COLO829 (cell line): ENCODE measurements around the gene HOOK2.

Experiments used
- DNase-seq: peaks from one replicate; pipeline ENCODE4 v3.0.0; 2012; ENCODE audit warnings: low spot score

Gene HOOK2

DNA sequence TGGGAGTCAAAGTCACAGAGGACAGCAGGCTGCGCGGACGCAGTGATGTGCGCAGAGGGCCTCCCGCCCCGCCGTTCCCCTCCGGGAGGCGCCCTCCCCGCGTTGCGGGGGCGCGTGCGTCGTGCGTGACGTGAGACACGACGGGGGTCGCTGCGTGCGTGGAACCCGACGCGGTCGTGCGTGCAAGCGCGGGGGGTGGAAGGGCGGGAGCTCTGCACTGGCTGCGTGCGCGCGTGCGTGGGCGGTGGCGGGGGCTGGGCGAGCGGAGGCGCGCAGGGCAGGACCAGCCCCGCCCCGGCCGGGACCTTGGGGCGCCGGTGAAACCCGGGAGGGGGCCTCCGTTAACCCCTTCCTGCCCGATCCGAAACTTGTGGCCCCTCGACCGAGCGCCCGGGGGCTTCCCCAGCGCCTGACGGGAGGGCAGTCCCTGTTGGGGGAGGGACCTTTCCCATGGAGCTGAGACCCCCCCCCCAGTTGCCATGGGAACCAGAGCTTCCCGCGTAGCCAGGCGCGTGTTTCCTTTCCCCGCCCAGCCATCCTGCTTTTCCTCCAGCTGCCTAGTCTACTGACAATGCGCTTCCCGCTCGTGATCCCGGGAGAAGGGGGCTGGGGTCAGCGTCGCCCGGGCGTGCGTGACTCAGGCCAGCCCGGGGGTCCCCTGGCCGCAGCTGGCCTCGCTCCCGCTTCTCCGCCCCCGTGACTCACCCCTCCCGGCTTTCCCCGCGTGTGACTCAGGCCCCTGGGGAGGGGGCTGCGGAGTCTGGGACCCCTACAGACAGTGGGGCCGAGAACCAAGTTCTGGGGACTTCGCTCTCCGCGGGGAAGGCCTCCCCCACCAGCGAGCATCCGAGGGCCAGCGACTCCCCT is 7.3 kb upstream of the HOOK2 start:
- peak; percentile 61 for DNase-seq

DNA sequence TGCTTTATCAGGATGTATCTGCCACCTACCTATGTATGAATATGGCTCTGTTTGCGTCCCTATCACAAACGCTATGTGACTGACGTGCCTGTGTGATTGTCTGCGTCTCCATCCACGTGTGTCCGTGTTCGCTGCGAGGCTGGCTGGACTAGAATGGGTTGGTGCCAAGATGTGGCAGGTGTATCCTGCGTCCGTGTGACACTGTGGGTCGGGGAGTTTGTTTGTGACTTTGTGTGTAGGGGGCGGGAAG is 6.7 kb upstream of the HOOK2 start:
- DNase-seq: no peak

DNA sequence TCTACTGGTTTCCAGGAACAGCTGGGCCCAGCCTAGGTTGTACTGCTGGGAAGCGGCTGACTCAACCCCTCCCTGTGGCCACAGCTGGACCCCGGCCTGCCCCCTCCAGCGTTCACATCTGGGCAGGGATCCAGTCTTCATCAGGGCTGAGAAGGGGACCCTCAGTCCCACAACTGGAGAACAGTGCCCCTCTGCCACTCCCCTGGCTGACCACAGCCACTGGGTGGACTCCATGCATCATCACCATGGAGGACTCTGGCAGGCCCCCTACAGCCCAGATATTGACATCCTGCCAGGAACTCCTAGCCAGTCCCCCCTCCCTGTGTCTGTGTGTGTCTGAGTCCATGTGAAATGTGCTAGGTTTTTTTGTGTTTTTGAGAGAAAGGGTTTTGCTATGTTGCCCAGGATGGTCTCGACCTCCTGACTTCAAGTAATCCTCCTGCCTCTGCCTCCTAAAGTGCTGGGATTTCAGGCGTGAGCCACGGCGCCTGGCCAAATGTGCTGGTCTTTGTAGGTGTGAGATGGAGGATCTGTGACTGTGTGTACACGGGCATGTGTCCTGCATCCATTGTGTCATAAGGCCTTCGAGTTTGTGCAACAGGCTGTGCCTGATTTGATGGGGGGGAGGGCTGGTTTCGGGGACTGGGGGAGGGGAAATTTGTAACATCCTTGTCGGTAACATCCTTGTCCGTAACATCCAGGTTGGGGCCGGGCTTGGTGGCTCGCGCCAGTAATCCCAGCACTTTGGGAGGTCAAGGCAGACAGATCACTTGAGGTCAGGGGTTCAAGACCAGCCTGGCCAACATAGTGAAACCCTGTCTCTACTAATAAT is 4.0 kb upstream of the HOOK2 start:
- no peak for DNase-seq

DNA sequence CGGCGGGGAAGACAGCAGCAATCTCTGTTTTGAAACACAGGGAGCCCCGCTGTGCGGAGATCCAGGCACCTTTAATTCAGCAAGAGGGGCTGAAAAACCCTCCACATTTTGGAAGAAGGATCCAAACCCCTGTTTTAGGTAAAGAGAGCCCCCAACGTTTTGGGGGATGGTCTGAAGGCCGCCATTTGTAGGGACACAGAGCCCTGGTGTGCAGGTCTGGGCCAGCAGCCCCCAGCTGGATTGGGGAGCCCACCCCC is 3.5 kb upstream of the HOOK2 start:
- DNase-seq: no peak

DNA sequence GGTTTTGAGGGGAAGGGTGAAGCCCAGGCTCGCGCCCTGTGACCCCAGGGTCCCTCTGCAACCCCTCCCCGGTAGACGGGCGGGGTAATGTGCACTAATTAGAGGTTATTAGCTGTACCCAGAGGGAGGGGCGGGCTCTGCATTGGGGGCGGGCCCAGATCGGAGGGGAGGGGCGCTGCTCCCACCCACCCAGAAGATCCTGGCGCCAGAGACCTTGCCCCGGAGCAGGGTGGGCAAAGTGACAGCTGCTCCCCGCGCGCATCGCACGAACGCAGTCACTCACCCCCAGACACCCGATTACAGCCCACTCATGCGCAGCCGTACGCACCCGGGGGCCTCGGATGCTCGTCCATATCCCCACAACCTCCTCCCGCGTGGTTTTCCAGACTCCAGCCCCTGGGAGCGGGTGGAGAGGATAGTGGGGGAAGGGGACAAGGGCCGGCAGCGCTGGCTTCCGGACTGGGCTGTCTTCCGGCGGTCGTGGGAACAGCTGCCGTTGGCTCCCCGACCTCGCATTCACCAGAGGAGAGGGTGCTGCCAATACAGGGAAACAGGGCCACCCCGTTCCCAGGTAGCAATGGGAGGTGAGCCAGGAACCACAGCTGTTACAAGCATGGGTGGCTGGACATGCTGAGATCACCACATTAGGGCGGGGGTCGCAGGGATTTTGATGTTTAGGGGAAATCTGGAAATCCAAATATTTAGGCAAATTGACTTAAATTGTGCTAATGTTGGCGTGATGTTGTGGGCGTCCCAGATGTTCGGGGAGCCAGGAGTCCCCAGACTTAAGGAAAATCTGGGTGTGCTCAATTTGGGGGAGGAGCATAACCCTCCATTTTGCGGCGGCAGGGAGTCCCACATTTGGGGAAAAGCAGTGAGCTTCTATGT is 2.9 kb upstream of the HOOK2 start:
- DNase-seq: no peak

DNA sequence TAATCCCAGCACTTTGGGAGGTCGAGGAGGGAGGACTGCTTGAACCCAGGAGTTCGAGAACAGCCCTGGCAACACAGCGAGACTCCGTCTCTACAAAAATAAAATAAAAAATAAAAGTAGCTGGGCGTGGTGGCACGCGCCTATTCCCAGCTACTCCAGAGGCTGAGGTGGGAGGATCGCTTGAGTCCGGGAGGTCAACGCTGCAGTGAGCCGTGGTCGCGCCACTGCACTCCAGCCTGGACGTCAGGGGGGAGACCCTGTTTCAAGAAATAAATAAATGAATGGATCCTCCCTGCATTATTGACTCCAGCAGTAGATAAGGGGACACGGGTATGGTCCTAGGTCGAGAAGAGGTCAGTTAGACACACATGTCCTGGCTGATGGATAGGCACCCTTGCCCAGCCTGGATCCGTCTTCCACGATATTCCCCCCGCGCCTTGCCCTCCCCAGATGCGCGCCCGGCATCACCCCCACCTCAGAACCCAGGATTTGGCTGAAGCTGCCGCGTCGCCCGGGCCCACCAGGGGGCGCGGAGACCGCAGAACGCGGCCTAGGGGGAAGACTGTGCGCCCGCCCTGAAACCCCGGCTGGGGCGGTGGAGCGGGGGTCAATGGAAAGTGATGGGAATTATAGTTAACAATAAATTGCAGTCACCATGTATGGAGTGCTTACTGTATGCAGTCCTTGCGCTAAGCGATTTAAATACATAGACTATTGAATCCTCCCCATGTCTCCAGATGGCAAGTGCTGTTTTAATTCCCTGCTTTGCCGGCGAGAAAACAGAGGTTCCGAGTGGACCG is 2.1 kb upstream of the HOOK2 start:
- no peak for DNase-seq

DNA sequence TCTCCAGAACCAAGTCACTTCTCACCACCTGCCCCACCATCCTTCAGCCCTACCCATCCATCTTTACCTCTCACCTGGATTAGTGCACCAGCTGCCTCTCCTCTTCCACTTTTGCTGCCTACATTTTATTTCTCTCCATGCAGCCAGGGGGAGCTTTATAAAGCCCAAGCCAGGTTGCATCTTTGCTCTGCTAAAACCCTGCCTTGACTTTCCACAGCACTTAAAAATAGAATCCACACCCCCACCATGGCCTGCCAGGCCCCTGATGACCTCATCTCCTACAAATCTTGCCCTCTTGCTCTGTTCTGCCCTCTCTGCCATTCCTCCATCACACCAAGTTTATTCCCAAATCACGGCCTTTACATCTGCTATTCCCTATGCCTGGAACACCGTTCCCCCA is 1.8 kb downstream of the HOOK2 start:
- no peak for DNase-seq

DNA sequence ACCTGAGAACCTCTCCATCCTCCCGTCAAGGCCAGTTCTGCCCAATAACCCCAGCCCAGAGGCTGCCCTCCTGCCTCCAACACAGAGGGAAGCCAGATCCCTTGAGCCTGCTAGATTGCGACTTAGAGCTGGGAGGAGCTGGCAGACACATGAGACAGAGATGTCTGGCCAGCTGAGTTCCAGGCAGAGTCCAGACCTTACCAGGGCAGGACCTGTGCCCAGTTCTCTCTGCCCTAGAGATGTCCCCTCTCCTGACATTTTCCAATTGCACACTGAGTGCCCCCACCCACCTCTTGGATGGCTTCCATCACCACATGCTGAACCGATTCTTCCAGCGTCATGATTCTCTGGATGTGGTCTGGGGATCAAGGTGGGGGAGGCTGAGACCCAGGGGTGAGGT is 3.0 kb downstream of the HOOK2 start:
- DNase-seq: no peak

DNA sequence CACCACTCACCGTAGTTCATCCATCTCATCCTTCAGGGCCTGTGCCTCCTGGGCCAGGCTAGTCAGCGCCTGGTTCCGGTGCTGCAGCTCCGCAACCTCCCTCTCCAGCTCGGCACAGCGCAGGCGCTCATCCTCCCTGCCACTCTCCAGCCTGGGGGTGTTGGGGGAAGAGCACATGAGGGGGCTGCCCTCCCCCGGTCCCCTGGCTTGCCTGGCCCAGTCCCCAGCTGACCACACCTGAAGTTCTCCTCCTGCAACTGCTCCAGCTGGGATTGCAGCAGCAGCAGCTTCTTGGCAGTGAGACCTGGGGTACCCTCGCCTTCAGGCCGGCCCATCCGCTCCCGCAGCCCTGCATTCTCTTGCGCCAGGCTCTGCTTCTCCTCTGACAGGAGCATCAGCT is 4.4 kb downstream of the HOOK2 start:
- no peak for DNase-seq

DNA sequence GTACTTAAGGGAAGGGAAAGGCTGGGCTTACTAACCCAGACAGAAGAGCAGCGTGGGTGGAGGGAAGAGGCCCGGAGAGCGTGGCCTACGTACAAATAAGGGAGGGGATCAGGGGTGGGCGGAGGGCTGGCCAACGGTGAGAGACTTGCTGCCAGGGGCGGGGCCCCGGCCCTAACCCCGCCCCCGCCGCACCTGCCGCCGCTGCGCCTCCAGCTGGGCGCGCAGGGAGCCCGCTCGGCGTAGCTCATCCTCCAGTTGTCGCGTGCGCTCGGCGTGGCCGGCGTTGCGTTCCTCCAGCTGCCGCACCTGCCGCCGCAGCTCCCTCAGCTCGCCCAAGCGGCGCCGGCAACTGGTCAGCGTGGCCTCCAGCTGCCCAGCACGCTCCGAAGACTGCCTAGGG is 5.7 kb downstream of the HOOK2 start:
- no peak for DNase-seq

DNA sequence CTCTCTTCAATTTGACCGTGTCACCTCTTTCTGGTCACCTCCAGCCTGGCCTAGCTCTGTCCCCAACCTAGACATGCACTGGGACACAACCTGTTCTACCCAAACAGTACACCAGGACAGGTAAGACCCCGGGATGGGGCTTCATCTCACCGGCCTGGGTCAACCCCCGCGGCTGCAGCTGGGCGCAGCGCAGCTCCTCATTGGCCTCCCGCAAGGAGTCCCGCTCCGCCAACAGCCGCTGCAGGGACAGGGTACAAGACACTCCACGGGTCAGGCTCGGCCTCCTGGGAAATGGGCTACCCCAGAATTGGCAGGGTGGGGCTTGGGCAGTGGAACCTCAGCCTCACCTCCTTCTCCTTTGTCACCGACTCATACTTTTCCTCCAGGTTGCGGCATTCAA is 7.7 kb downstream of the HOOK2 start:
- DNase-seq: no peak

DNA sequence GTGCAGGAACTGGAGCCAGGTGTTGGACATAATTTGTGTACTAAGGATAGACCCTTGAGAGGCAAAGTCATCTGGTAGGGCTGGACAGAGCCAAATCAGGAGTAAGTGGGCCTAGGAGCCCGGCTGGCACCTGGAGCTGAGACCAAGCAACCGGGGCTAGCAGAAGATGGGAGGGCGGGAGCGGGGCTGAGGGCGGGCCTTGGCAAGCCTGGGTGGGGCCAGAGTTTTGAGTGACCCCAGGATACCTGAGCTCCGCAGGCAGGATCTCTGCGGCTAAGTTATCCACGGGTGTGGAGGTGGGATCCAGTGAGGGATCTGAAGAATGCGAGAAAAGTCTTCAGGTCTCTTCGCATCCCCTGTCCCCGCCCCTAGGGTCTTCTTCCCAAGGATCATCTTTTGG is 8.2 kb downstream of the HOOK2 start:
- no peak for DNase-seq

DNA sequence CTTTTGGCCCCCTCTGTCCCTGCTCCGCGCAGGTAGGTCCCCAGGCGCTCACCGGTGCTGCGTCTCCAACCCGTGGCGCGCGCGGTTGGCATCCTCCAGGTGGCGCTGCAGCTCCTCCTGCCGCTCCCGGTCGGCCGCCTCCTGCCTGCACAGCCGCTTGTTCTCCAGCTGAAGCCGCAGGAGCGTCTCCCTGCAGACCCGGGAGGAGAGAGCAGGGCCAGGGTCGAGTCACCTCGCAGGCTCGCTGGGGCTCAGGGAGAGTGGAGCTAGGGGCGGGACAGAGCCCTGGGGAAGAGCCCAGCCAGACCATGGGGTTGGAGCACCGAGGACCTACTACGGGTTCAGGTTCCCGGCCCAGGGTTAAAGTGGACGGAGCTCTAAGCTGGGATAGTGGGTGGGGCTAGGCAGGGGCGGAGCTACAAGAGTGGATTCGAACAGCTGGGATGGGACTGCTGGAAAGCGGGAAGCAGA is 9.3 kb downstream of the HOOK2 start:
- no peak for DNase-seq

DNA sequence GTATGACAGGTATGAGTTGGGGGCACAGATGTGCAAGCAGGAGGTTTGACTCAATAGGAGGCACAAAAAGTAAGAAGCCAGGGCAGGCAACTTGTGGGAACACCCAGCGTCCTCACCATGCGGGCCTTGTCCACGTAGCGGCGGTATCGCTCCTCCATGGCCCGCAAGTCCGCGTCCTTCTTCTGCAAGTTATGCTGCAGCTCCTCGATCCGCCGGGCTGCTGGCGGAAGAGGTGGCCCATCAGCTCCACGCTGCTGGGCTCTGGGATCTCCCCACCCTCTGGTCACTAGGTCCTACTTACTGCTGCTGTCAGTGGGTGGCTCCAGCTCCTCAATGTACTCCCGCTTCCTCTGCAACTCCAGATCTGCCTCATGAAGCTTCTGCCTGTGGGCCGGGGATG is 10.7 kb downstream of the HOOK2 start:
- DNase-seq: no peak

DNA sequence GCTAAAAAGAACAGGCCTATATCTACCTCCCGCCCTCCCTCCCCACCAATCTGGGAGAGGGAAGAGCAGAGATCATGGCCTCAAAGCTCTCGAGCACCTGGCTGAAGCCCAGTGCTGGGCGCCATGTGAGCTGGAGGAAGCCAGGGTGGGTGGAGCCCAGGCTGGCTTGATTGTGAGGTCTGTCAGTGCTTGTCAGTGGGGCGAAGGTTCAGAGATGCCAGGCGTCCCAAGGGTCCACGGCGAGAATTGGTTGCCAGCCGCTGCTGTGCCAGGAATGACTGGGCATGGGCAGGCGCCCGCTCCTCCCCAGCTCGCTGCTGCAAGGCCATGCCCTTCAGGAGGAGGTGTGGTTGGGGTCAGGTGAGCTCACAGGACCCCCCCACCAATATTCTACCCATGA is 12.3 kb downstream of the HOOK2 start:
- no peak for DNase-seq

DNA sequence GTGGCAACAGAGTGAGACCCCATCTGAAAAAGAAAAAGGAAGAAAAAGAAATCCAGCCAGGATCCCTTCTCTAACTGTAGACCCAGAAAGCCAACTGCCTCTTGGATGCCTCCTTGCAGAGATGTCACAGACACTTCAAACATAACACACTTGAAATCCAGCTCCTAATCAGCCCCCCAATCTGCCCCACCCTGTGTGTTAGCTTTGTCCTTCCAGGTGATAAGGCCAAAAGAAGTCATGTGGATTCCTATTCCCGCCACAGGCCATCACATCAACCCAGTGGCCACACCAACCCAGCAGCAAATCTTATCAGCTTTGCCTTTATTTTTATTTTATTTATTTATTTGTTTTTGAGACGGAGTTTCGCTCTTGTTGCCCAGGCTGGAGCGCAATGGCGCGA is 15.7 kb downstream of the HOOK2 start:
- no peak for DNase-seq

DNA sequence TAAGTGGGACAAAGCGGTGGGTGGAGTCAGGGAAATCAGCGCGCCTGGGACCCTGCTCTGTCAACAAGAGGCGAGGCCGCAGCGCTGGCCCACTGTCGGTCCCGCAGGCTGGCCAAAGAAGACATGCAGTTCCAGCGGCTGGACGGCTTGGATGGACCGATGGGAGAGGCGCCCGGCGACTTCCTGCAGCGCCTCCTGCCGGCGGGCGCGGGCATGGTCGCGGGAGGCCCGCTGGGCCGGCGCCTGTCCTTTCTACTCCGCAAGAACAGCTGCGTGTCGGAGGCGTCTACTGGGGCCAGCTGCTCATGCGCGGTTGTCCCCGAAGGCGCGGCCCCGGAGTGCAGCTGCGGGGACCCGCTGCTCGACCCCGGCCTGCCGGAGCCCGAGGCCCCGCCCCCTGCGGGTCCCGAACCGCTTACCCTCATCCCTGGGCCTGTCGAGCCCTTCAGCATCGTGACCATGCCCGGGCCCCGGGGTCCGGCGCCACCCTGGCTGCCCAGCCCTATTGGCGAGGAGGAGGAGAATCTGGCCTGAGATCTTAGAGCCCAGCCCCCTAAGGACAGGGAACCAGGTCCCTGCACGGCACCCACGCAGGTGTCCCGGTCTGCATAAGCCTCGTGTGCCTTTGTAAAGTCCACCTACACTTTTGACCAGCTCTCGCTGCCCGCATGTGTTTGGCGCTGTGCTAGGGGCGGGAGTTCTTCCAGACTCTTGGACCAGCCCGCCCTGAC is 17.6 kb downstream of the HOOK2 start:
- peak; percentile 54 for DNase-seq

DNA sequence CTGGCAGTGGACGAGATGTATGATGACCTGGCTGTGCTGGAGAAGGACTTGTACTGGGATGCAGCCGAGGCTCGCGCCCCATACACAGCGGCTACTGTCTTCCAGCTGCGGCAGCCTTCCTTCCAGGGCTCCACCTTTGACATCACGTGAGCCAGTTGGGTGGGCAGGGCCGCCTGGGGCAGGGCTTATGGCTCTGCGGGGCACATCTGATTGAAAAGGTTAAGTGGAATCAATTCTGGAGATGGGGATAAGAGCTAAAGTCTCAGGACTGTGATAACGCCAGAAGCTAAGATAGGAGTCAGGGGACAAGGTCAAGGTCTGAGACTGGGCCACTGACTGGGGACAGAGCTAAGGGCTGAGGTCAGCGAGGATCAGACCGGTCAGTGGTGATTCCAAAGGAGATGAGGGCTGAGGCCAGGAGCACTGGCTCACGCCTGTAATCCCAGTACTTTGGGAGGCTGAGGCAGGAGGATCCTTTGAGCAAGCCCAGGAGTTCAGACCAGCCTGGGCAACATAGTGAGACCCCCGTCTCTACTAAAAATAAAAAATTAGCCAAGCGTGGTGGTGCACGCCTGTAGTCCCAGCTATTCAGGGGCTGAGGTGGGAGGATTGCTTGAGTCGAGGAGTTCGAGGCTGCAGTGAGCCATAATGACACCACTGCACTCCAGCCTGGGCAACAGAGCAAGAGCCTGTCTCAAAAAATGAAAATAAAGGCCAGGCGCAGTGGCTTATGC is 19.0 kb downstream of the HOOK2 start:
- no peak for DNase-seq

DNA sequence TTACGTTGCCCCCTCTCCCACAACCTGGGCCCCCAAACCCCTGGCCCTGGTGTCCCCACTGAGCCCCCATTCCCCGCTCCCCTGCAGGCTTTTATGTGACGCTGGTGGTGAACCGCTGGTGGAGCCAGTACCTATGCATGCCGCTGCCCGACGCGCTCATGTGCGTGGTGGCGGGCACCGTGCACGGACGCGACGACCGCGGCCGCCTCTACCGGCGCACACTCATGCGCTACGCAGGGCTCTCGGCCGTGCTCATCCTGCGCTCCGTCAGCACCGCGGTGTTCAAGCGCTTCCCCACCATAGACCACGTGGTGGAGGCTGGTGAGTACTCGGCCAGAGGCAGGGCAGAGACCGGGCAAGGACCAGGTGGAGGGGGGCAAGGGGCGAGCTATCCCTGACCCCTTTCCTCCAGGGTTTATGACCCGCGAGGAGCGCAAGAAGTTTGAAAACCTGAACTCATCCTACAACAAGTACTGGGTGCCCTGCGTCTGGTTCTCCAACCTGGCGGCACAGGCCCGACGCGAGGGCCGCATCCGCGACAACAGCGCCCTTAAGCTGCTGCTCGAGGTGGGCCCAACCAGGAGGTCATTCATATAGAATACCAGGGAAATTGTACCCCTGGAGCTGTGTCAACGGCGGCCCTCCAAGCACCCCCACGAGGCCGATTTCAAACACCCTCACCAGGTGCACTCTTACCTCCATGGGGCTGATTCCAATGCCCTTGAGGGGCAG is 20.7 kb downstream of the HOOK2 start:
- DNase-seq: no peak
